Keratinocyte (primary cell): ENCODE data around the gene RERE. TPM values are rescaled to one million over a fixed set of nuclear protein-coding genes. Genes with fewer than 3 reads are reported as not detected.
A peak's percentile ranks its signal among the peaks of the same experiment; 100 is the strongest.

Experiments
- DNase-seq: peaks from one replicate; pipeline ENCODE4 v3.0.0-alpha.2; 2011; ENCODE audit warnings: low read depth, missing footprints, low spot score
- FAIRE-seq: peaks from 2 replicates; lab custom pipeline; 2011; peaks lifted over from hg19 to GRCh38; lab: Jason Lieb, UNC
- H2AFZ ChIP-seq: 2 replicates; pipeline ENCODE4 v1.6.0; 2012; ENCODE audit warnings: low read length, control low read depth, inconsistent platforms; ENCODE audit not compliant: control insufficient read depth
- H3K27ac ChIP-seq: 2 replicates; pipeline ENCODE4 v1.5.1; 2011; ENCODE audit warnings: low read length; ENCODE audit not compliant: control insufficient read depth, insufficient read depth
- H3K27me3 ChIP-seq: 3 replicates; pipeline ENCODE4 v1.6.0; 2011; ENCODE audit warnings: low read length; ENCODE audit not compliant: control insufficient read depth, insufficient read depth; ENCODE audit errors: extremely low read depth
- H3K36me3 ChIP-seq, 2 experiments: 2 replicates in 1 of 2; 3 replicates in 1 of 2; pipeline ENCODE4 v1.5.1; 2011; ENCODE audit warnings: low read length in 2 of 2, mild to moderate bottlenecking in 1 of 2; ENCODE audit not compliant: control insufficient read depth in 2 of 2, insufficient read depth in 2 of 2; ENCODE audit errors: extremely low read depth in 1 of 2
- H3K4me1 ChIP-seq: 3 replicates; pipeline ENCODE4 v1.5.1; 2011; ENCODE audit warnings: low read length; ENCODE audit not compliant: control insufficient read depth, insufficient read depth; ENCODE audit errors: extremely low read depth
- H3K4me2 ChIP-seq: 3 replicates; pipeline ENCODE4 v1.6.0; 2011; ENCODE audit warnings: low read depth, low read length; ENCODE audit not compliant: control insufficient read depth, insufficient read depth; ENCODE audit errors: extremely low read depth
- H3K4me3 ChIP-seq, 3 experiments: fragments of 200-600 bp in 1 of 3; sonication (generic) in 1 of 3; 2 replicates in 2 of 3; 3 replicates in 1 of 3; pipeline ENCODE4 v1.5.1; 2011 to 2016; ENCODE audit warnings: low read length in 3 of 3, mild to moderate bottlenecking in 3 of 3, control low read depth in 2 of 3, inconsistent platforms in 1 of 3, low read depth in 1 of 3, mixed read lengths in 1 of 3, mixed run types in 1 of 3, moderate library complexity in 1 of 3; ENCODE audit not compliant: control insufficient read depth in 2 of 3, insufficient read depth in 2 of 3; ENCODE audit errors: extremely low read depth in 1 of 3
- H3K79me2 ChIP-seq: 2 replicates; pipeline ENCODE4 v1.6.0; 2012; ENCODE audit warnings: low read length; ENCODE audit not compliant: control insufficient read depth, insufficient read depth
- H3K9ac ChIP-seq: 3 replicates; pipeline ENCODE4 v1.6.0; 2011; ENCODE audit warnings: low read length; ENCODE audit not compliant: control insufficient read depth, insufficient read depth; ENCODE audit errors: extremely low read depth
- H3K9me1 ChIP-seq: 3 replicates; pipeline ENCODE4 v1.6.0; 2011; ENCODE audit warnings: low read length; ENCODE audit not compliant: control insufficient read depth, insufficient read depth; ENCODE audit errors: extremely low read depth
- H3K9me3 ChIP-seq: 2 replicates; pipeline ENCODE4 v1.5.1; 2012; ENCODE audit warnings: low read depth, low read length; ENCODE audit not compliant: control insufficient read depth
- H4K20me1 ChIP-seq: 3 replicates; pipeline ENCODE4 v1.6.0; 2011; ENCODE audit warnings: low read length; ENCODE audit not compliant: control insufficient read depth, insufficient read depth; ENCODE audit errors: extremely low read depth
- CTCF ChIP-seq, 3 experiments: IDR thresholded peaks in 1 of 3; conservative IDR thresholded peaks in 1 of 3; optimal IDR thresholded peaks in 1 of 3; 2 replicates in 2 of 3; 3 replicates in 1 of 3; pipeline versions ENCODE3 to v1.5.1; 2011; ENCODE audit warnings: low read length in 3 of 3, mild to moderate bottlenecking in 3 of 3, moderate library complexity in 2 of 3, control low read depth in 1 of 3, inconsistent platforms in 1 of 3; ENCODE audit not compliant: insufficient read depth in 2 of 3; ENCODE audit errors: extremely low read depth in 1 of 3
- EZH2 ChIP-seq: IDR thresholded peaks from one replicate; pipeline ENCODE4 v1.6.1; 2012; ENCODE audit warnings: inconsistent platforms, mild to moderate bottlenecking, low read length, moderate library complexity
- dilution Hi-C: fragments of 300-500 bp; cut with MboI; formaldehyde crosslinking; loops from one replicate; pipeline ENCODE4 v1.7.0; 2020; ENCODE audit warnings: low sequenced_read_pairs; ENCODE audit not compliant: extremely low pct_ligation_motif_present
- polyA plus RNA-seq, 5 experiments: library from polyadenylated mRNA; depleted of rRNA in 3 of 5; stranded (reverse) in 3 of 5; stranded (forward) in 1 of 5; unstranded in 1 of 5; fragments of >200 nt; gene quantifications; 1 replicate in 1 of 5; 2 replicates in 3 of 5; 3 replicates in 1 of 5; pipeline versions ENCODE4 v1.2.1 to v1.2.3, GENCODE V29; 2011 to 2012; ENCODE audit warnings: missing spikeins in 2 of 5, low read depth in 1 of 5, low replicate concordance in 1 of 5

RERE gene
- polyA plus RNA-seq, 1 donor (not counting 4 experiments of a cell fraction or from before 2014, with no cell fraction given) = 3.8 TPM

- peaks cover 33% of the 10 kb centered on the region for H3K4me1 ChIP-seq
- peaks cover 25% of the 10 kb centered on the region for H3K79me2 ChIP-seq
- FAIRE-seq (no peak), DNase-seq (no peak)
- H3K27me3 ChIP-seq = no peaks in the 10 kb centered on the region
- H3K4me2 ChIP-seq = peak overlapping the region; percentile 97
- peak overlapping the region; percentile 51 for H2AFZ ChIP-seq
- no peaks in the 10 kb centered on the region for H3K9me3 ChIP-seq
- H4K20me1 ChIP-seq = no peaks in the 10 kb centered on the region
- no peaks in the 10 kb centered on the region for H3K9me1 ChIP-seq
- TF ChIP-seq CTCF (optimal IDR thresholded peaks at IDR 0.05 in 1 of 3, IDR thresholded peaks at IDR 0.05 in 1 of 3, conservative IDR thresholded peaks at IDR 0.05 in 1 of 3; ENCODE audit: extremely low read depth in 1 of 3, insufficient read depth in 2 of 3, low read length in 3 of 3) = no peak
- TF ChIP-seq EZH2 = no peak
- dilution Hi-C loops = no loop called here
- H3K27ac ChIP-seq = peak overlapping the region; percentile 85
- peaks cover 2 to 6% of the 10 kb centered on the region in 2 experiments for H3K36me3 ChIP-seq
- peak overlapping the region; percentile 81 for H3K9ac ChIP-seq
- H3K4me3 ChIP-seq = peak overlapping the region; percentile 67 to 87 (median 84)
Measured at GRCh38 chr1:8422510-8423268, 394.8 kb downstream of the RERE start.

- TF ChIP-seq EZH2 (no peak), CTCF (optimal IDR thresholded peaks at IDR 0.05 in 1 of 3, IDR thresholded peaks at IDR 0.05 in 1 of 3, conservative IDR thresholded peaks at IDR 0.05 in 1 of 3; ENCODE audit: extremely low read depth in 1 of 3, insufficient read depth in 2 of 3, low read length in 3 of 3) (no peak)
- Histone ChIP-seq H3K27ac (peak overlapping the region; percentile 85), H3K36me3 (peaks cover 5 to 8% of the 10 kb centered on the region in 2 experiments), H3K4me1 (peaks cover 36% of the 10 kb centered on the region), H3K9me3 (no peaks in the 10 kb centered on the region), H2AFZ (no peak overlapping the region), H3K9me1 (no peaks in the 10 kb centered on the region), H3K9ac (peak overlapping the region; percentile 81), H3K4me3 (peak overlapping the region in 2 of 3 experiments; percentile 84 to 87), H3K4me2 (peak overlapping the region; percentile 97), H4K20me1 (no peaks in the 10 kb centered on the region), H3K27me3 (no peaks in the 10 kb centered on the region), H3K79me2 (peaks cover 27% of the 10 kb centered on the region)
- FAIRE-seq (no peak), DNase-seq (no peak)
- dilution Hi-C loops = no loop called here
Measured at GRCh38 chr1:8421721-8422120, 395.7 kb downstream of the RERE start.
